ENCODE measurements around the gene PLA2G4A.

GRCh38 chr1:186837806-186838205 is 9.1 kb downstream of the PLA2G4A start:
- TF ChIP-seq CTCF (IDR thresholded peaks at IDR 0.05): no peak
- no peak for TF ChIP-seq POLR2A (IDR thresholded peaks at IDR 0.05)

Data from esophagus squamous epithelium (tissue), 4 donors.